HG02642 (cell line): ENCODE results near the gene COL16A1.

Experiments
- ATAC-seq: cut with Tn5 transposase; IDR thresholded peaks from one replicate; pipeline ENCODE4 v1.9.1; 2021; ENCODE audit warnings: mild to moderate bottlenecking; ENCODE audit not compliant: unreplicated experiment, poor library complexity

The COL16A1 gene

DNA sequence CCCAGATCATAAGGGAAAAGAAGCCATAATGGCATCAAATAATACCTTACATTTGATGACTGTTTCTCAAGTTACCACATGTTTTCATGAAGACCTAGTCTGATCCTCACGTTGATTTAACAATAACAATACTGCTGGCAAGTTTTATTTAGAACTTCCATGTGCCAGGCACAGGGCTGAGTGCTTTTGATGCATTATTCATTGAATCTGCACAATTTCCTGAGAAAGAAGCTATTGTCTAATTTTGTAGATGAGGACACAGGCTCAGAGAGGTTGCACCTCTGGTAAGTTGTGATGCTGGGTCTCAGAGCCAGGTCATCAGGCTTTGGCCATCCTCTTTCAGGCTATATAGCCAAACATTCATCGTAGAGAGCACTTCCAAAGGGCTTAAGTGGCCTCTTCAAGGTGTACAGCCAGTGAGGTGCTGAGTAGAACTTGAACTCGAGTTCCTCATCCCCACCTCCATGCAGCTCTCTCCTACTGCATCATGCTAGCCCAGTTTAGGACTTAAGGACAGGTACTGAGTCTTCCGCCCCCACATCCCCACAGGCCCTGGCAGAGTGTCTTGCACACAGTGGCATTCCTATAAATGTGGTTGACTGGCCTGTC is 50.8 kb downstream of the COL16A1 start:
- no peak for ATAC-seq

DNA sequence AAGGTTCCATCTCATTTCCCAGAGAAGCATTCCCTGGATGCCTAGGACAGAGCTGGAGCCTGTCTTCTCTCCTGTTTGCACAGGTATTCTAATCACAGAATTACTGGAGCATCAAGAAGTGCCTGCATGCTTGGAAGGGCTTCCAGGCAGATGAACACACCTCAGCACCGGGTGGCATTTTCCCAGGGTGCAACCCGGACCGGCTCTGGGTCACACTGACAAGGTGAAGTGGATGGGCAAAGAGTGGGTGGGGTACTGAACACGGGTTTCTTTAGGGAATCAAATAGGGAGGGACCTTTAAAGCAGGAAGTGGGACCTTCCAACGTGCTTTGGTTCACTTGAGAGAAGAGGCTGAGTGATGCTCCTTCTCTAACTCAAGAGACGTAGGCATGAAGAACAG is 52.1 kb downstream of the COL16A1 start:
- ATAC-seq, result no peak

DNA sequence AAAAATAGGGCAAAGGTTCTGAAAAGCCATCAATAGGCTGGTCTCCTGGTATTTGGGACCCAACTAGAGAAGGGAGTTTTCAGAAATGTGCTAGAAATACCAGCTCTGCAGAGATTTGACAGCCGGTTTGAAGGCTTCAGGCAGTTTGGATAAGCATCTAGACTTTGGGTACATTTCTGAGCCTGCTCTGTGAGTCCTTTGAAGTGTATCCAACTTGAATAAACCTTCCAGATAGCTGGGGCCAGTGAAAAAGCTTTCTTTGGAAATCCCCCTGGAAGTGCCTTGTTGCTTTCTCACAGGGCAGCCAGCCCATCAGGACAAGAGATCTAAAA is 52.8 kb downstream of the COL16A1 start:
- ATAC-seq, result no peak

DNA sequence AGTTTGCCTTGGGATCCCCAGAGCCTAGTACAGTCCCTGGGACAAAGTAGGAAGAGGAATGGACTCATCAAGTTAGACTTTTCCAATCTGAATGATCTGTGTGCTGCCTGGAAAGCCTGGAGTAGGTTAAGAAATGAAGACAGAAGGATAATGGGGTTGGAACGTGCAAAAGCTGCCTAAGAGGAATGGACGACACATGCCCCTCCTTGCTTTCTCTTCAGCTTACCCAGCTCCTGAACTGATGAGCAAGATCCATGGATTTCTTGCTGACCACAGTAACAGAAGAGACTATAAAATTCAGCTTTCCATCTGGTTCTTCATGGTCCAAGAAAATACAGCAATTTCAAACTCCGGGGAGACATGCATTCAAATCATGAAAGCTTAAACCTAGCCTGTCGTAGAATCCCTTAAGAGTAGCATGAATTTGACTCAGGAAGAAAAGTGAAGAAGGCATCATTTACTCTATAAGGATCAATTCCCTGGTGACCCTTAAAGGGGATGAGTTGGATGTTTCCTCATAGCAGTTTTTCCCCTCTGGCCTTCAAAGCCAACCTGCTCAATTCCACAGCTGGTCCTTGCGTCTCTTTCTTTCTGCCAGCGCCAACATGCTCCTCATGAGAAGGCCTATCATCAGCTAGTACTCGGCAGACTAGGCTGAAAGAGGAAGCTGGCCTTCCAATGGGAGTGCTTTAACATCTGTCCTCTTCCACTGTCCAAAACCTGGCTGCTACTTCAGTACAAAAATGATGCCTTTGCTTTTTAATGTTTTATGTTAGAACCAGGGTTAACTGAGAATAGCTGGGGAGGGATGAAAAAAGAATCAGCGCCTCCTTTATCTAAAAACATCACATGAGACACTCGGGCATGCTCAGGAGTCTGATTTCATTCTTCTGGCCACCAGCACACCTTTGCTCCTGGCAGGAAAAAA is 53.4 kb downstream of the COL16A1 start:
- no peak for ATAC-seq

DNA sequence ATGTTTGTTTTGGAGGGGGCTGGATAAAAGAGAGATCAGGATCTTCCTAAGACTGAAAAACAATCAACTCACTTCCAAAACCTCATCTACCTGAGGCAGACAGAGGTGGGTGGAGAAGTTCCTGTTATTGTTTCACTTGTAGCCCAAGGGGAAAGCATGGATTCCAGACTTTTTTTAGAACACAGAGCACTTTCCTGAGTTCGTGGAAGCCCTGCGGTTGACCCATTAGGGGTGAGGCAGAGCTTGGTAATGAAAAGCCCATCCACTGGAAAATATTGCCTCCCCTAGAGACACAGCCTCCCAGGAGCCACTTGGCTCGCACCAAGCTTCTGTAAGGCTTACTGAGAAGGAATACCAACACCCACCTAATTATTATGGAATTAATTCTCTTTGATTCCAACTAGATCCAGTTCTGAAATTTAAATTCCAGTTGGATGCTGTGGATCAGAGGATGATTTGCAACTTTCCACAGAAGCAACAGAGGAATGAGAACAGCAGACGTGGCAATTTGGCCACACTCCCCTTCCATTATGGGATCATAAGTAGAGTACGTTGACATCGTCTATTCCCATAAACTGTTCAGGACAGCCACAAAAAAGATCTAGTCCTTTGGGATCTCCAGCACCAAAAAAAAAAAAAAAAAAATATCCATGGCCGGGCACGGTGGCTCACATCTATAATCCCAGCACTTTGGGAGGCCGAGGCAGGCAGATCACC is 55.0 kb downstream of the COL16A1 start:
- no peak for ATAC-seq

DNA sequence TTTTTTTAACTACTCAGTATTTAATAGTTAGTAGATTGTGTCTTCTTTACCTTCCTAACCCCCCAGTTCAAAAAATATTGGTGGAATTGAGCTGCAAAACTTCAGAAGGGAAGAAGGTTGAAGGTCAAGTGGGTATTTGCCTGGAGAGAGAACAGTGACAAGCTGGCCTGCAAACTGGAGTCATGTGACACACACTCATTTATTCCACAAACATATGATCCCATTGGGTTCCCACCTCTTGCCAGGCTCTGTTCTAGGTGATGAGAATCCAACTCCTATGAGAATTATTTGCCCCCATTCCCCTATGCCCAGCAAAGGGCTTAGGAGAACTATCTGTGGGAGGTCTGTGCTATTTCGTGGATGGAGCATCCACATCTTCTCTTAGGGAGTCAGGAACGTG is 55.6 kb downstream of the COL16A1 start:
- ATAC-seq, result no peak

DNA sequence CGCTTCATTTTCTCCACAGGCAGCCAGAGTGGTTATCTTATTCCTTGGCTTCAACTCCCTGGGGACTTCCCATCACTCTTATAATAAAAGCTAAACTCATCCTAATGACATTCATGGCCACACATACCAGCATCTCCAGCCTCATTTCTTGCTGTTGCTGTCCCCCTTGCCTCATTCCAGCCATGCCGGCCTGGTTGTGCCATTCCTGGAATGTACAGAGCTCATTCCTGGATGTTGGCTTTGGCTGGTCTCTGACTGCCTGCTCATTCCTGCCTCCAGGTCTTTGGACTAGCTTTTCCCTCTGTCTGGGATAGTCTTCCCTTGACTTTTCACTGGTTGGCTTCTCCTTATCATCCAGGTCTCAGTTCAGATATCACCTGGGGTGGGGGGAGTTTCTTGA is 56.7 kb downstream of the COL16A1 start:
- no peak for ATAC-seq

DNA sequence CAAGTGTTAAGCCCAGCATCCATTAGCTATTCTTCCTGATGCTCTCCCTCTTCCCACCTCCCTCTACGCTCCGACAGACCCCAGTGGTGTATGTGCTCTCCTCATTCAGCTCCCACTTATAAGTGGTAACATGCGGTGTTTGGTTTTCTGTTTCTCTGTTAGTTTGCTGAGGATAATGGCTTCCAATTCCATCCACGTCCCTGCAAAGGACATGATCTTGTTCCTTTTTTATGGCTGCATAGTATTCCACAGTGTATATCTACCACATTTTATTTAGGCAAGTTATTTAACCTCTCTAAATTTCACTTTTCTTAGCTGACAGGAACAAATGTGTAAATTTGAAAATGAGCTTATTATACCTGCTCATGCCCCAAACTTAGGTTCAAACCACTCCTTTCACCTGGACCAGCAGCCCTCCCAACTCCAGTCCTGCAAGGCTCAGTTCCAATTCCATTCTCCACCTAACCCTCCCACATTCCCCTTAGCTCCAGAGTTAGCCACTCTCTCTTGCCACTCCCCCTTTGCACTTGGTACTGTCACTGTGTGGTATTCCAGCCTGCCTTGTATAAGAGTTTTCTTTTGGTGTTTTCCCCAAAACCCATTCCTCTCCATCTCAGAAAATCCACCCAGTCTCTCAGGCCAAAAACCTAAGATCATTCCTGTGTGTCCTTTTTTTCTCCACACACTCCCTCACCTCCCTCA is 57.4 kb downstream of the COL16A1 start:
- ATAC-seq, result no peak

DNA sequence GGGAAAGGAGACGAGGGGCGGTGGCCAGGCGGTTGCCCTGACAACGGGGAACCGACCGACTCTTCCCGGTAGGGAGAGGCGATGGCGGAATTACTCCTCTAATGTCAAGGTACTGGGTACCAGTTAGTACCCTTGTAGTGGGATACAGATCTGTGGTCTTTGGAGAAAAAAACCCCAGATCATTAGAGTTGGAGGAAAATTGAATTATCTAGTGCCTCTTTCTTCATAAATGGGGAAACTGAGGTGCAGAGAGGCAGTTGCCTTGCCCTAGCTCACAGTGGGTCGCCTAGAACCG is 58.6 kb downstream of the COL16A1 start:
- ATAC-seq, result no peak

DNA sequence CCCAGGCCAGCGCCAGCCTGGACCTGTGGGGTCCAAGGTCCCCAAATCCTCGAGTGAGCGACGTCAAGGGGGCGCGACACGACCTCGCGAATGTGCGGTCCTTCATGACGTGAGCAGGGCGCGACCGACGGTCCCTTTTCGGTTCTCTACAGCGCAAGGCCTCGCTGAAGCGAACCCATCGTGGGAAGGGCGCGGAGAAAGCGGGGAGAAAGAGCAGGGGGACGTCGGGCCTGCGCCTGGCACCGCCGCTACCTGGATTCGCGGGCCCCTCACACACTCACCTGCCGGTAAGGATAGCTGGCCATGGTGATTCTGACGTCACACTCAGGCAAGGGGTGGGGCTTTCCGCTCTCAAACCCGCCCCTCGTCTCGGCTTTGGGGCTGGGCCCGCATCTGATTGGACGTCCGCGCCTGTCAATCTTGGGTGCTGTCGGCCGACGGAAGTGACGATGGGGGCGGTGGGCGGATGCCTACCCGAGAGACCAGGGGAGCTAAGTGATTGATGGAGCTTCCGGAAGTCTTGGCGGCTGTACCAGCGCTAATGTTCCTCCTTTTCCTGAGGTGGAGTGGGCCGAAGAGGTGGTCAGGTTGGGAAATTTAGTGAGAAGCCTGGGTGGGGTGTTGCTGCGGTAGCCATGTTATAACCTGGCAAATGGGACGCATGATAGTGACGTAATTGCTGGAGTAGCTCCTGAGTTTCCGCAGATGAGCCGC is 59.1 kb downstream of the COL16A1 start, which contains the start of gene PEF1:
Gene PEF1 (minus strand): TSS at position 317 of the 714 bp plus-strand sequence. CDS start 12 bp downstream, at position 305.
- ATAC-seq, result peak; percentile 95

DNA sequence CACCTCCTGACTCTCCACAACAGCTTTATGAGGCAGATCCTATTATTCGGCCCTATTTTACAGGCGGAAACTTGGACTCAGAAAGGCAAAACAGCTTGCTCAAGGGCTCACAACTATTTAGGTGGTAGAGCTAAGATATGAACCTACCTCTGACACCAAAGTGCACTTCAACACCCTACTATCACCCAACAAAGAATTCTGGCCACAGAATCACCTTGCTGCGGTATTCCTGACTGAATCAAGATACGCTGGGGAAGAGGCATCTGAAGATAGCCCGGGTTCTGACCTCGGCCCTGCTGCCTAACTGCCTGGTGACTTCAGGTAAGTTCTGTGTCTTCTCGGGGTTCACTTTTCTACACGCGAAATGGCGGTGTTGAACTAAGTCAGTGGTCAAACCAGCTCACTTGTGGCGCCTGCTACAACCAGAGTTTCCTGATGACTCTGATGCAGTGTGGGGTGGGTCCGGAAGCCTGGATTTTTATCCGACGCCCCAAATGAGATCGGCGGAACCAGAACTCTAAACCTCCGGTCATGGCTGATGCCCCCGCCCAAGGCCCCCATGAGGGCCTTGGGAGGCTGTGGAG is 59.7 kb downstream of the COL16A1 start:
- no peak for ATAC-seq

DNA sequence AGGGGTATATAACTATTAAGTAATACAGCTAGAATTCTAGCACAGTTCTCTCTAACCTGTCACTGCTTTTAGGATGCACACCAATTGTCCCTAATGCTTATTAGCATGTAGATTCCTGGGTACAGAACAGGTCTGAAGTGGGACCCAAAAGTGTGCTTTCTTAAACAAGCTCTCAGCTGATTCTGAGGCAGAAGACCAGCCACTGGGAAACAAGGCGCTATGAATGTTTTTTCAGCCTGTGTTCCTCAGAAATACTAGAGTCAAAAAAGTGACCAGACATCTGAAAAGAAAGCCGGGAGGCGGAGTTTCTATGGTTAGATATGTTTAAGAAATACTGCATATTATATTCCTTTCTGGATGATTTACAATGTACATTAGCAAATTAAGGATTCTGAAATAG is 60.9 kb downstream of the COL16A1 start:
- no peak for ATAC-seq

DNA sequence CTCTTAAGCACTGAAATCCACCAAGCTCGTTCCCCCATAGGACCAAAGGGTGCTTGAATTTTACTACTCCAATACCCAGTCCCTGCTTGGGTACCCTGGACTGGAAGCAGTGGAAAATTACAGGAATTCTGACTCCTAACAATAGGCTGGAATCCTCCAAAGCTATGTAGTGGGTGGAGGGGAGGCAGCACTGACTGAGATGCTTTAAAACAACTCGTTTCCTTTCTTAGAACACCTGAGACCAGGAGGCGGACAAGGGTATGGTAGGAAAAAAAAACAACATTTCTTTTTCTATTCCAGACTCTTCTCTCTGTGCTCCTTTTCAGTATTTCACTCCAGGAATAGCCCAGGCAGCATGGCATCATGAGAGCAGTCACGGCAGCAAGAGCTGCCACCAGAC is 61.5 kb downstream of the COL16A1 start:
- no peak for ATAC-seq

DNA sequence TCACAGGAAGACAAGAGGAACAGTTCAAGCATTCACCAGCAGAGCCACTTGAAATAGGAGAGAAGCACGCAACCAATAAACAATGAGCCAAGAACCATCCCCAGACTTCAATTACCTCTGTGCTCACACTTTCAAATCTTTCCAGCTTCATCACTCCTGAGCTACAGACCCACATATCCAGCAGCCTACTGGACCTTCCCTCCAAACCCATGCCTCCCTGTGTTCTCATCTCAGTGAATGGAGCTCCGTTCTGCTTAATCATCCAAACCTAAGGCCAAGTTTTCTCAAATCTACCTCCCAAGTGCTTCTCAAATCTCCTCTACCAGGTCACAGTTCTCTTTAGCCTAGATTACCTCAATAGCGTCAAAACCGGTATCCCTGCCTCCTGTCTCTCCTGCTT is 62.9 kb downstream of the COL16A1 start:
- ATAC-seq, result no peak

DNA sequence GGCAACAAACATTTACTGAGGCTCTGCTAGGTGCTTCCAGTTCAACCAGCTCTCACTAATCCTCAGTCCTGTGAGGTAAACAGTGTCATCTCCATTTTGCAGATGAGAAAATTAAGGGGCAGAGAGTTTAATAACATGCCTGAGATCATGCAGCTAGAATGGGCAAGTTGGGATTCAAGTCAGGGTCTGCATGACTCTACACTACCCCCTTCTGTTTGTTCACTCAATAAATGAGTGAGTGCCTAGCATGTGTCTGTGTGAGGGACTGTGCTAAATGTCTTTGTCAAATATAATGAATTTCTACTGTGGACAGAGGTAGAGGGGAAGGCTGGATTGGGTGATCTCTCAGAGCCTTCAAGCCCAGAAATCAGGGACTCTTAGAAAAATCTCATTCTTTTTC is 63.6 kb downstream of the COL16A1 start:
- ATAC-seq, result no peak

DNA sequence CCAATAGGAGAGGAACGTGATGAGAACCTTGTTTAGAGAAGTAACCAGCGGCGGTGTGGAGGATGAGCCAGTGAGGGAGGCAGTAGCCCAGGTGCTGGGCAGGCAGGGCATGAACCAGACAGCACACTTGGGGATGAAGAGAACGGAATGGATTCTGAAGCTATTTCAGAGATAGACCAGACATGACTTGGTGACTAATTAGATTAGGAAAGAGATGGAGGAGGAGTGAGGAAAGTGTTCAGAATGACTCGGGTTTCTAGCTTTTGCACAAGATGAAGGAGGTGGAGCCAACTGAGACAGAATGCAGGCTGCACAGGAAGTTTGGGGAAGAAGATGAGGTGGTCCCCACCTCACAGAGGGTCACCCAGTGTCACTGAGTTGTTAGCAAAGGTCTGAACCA is 64.3 kb downstream of the COL16A1 start:
- ATAC-seq, result no peak

DNA sequence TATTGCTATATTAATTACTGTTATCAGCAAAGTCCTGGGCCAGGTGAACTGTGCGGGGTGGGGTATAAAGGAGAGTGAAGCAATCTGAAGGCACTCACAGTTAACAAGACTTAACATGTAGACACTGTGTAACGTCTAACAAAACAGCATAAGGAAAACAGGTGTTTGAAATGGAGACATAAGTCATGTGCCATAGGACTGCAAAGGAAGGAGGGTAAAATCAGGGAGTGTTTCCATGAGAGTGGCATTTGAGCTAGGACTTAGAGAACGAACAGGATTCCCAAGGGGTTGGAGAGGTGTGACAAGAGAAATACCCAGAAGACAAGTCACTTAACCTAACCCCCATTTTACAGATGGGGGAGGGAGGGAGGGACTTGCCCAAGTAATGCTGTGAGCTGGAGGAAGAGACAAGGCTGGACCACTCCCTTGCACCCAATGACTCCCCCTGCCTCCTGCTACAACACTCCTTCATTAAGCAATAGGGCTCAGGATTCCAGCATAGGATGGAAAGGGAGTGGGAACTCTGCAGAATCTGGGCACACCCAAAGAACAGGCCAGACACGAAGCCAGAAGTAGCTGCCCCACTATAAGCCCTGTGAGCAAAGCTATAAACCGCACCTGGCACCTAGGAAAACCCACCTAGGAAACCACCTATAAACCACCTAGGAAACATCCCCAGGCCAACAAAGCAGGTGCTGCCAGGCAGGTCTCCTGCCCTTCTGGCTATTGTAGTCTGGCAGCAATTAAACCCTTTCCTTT is 65.7 kb downstream of the COL16A1 start:
- no peak for ATAC-seq

DNA sequence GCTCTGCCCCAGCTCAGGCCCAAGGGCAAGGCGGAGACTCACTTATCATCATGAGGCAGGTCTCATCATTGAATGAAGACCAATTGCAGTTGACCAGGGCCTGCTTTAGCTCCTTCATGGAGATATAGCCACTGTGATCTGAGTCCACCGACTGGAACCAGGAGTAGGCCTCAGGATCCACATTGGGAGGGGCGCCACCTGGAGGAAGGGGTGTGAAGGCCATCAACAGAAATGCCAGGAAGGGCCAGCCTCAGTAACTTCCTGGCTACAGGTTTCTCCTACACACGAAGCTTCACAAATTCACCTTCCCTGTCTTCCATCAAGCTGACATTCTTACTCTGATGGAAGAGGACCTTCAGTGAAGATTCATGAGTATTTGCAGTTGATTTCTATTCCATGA is 70.7 kb downstream of the COL16A1 start:
- no peak for ATAC-seq

DNA sequence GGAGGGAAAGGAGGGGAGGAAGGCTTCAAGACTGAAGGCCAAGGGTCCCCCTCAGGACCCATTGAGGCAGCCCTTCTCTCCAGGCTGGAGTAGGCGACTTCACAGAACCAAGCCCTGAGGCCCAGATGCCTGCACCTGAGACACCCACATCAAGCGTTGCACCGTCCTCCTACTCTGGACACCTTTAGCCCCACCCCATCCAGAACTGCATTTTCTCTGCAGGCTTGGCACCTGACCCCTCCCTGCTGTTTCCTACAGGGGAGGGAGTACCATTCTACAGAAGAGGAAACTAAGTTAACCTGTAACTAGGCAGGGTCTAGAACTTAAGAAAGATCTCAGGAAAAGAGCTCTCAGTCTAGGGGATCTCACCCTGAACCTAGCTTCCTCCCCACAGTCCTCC is 71.2 kb downstream of the COL16A1 start:
- no peak for ATAC-seq
